Retinal pigment epithelial cell (primary cell): Measurements from ENCODE around the gene ARHGAP24.

ENCODE experiments used
- DNase-seq: peaks from one replicate; pipeline ENCODE4 v3.0.0-alpha.2; 2010; ENCODE audit warnings: low read depth
- H3K4me3 ChIP-seq: 2 replicates; pipeline ENCODE4 v1.5.1; 2011; ENCODE audit warnings: mild to moderate bottlenecking, low read length, control low read depth, moderate library complexity
- CTCF ChIP-seq: conservative IDR thresholded peaks from 2 replicates; pipeline ENCODE4 v1.5.1; 2011; ENCODE audit warnings: low read depth, low read length, control low read depth, inconsistent platforms

Gene ARHGAP24

GRCh38 chr4:85603437-85604336 lies 128.7 kb downstream of the ARHGAP24 start:
- TF ChIP-seq CTCF: no peak
- no peak overlapping the region for H3K4me3 ChIP-seq
- DNase-seq: peak; percentile 69

GRCh38 chr4:85606505-85606904 lies 131.6 kb downstream of the ARHGAP24 start:
- no peak for DNase-seq
- no peak overlapping the region for H3K4me3 ChIP-seq
- TF ChIP-seq CTCF: no peak

- TF ChIP-seq CTCF: no peak
- H3K4me3 ChIP-seq: no peak overlapping the region
- no peak for DNase-seq
These were observed 132.7 kb downstream of the ARHGAP24 start for GRCh38 chr4:85607624-85608023.

- no peak overlapping the region for H3K4me3 ChIP-seq
- TF ChIP-seq CTCF: no peak
- no peak for DNase-seq
These were observed 135.5 kb downstream of the ARHGAP24 start for GRCh38 chr4:85610450-85610849.

GRCh38 chr4:85611661-85612060 lies 136.7 kb downstream of the ARHGAP24 start:
- no peak for DNase-seq
- no peak for TF ChIP-seq CTCF
- H3K4me3 ChIP-seq: no peak overlapping the region

GRCh38 chr4:85613901-85614300 lies 139.0 kb downstream of the ARHGAP24 start:
- no peak overlapping the region for H3K4me3 ChIP-seq
- no peak for DNase-seq
- TF ChIP-seq CTCF: no peak

- peak; percentile 69 for DNase-seq
These were observed 141.0 kb downstream of the ARHGAP24 start for GRCh38 chr4:85615952-85616351.

More at GRCh38 chr4:85615952-85616351, 141.0 kb downstream of the ARHGAP24 start:
- H3K4me3 ChIP-seq: no peak overlapping the region
- TF ChIP-seq CTCF: no peak
